Measurements from ENCODE around the gene RAPGEF5.

DNA sequence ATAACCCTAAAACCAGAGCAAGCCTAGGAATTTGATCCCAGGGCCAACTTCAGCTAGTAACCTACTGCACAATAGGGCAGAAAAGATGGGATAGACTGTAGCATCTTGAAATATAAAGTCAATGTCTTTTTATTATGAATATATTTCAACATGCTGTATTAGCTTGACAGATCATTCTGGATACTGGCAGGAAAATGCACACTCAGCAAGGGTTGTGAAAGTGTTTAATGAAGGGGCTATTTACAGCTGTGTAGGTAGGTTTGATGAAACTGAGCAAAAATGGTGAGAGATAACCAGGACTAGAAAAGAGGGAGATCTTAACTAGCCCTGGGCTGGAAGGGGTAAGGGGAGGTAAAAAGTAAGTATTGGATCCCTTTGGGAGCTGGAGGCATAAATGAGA, 156.2 kb downstream of the RAPGEF5 start:
- TF ChIP-seq YY1 (IDR thresholded peaks at IDR 0.05; ENCODE audit: insufficient read depth, insufficient read length) (no peak), ZNF274 (IDR thresholded peaks at IDR 0.05; ENCODE audit: low read depth, low read length) (no peak)

Measured in NT2/D1 (cell line).